ENCODE data around the gene SH2D3C. TPM values are rescaled to one million over a fixed set of nuclear protein-coding genes. Genes with fewer than 3 reads are reported as not detected.

Gene SH2D3C
- total RNA-seq, 4 donors from 2014 or later = 6.1 to 12.1 (median 8.5) TPM

DNA sequence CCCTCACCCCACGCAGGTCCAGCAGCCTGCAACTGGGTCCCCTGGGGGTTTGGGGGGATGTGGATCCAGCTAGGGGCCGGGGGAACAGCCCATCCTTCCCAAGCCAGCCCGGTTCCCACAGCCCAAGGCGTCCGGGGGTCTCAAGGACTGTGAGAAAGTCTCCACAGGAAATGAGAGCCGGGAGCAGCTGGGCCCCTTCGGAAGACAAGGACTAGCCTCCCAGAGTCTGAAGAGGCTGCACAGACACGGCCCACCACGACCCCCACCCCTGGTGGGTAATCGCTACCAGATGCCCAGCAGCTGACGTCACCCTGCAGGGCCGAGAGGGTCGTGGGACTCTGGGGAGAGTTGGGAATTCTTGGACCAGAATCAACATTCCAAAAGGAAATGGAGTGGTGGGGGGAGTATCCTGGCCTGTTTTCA, 10.5 kb downstream of the SH2D3C start:
- 30 to 60% methylated on average over 1 to 5 of the region's 13 CpGs for WGBS, 2 donors (ENCODE audit: low coverage in 1 of 2)
- TF ChIP-seq POLR2A (IDR thresholded peaks at IDR 0.05) (no peak), POLR2AphosphoS5 (IDR thresholded peaks at IDR 0.05) (no peak), EP300 (IDR thresholded peaks at IDR 0.05) (no peak)
- Histone ChIP-seq H3K4me3 (peak overlapping the region in 1 of 2 donors; percentile 55), H3K27ac (peak overlapping the region in 3 of 4 donors; percentile 65 to 73 (median 69)), H3K27me3 (peaks cover 29% of the 10 kb centered on the region), H3K36me3 (no peaks in the 10 kb centered on the region), H3K4me1 (peaks cover 0 to 53% (median 0%) of the 10 kb centered on the region in 3 donors), H3K9me3 (no peaks in the 10 kb centered on the region)
- ATAC-seq = no peak

DNA sequence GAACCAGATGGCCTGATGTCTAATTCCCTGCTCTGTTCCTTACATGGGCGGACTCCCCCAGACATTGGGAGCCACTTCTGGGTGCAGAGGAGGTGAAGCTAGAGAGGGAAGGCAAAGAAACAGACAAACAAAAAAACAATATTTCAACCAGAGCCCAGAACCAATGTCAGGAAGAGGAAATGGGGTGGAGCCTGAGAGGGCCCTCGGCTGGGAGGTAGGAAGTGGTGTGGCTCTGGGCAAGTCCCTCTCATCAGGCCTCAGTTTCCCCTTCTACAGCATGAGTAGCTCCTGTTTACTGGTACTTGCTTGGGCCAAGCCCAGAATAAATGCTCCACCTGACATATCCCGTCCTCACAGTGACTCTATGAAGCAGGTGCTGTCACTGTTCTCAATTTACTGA, 11.1 kb downstream of the SH2D3C start:
- ATAC-seq = no peak
- peak overlapping the region in 3 of 4 donors; percentile 65 to 73 (median 69) for H3K27ac ChIP-seq
- WGBS, 2 donors (ENCODE audit: low coverage in 1 of 2) = 39% methylated on average over 2 of the region's 3 CpGs; no CpG with 5 or more reads in 1 of the 2 donors
- TF ChIP-seq POLR2AphosphoS5 (IDR thresholded peaks at IDR 0.05) = no peak
- TF ChIP-seq, protein P1, sequence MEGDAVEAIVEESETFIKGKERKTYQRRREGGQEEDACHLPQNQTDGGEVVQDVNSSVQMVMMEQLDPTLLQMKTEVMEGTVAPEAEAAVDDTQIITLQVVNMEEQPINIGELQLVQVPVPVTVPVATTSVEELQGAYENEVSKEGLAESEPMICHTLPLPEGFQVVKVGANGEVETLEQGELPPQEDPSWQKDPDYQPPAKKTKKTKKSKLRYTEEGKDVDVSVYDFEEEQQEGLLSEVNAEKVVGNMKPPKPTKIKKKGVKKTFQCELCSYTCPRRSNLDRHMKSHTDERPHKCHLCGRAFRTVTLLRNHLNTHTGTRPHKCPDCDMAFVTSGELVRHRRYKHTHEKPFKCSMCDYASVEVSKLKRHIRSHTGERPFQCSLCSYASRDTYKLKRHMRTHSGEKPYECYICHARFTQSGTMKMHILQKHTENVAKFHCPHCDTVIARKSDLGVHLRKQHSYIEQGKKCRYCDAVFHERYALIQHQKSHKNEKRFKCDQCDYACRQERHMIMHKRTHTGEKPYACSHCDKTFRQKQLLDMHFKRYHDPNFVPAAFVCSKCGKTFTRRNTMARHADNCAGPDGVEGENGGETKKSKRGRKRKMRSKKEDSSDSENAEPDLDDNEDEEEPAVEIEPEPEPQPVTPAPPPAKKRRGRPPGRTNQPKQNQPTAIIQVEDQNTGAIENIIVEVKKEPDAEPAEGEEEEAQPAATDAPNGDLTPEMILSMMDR (IDR thresholded peaks at IDR 0.05) = no peak
- TF ChIP-seq POLR2A (IDR thresholded peaks at IDR 0.05) = no peak
- no peak for TF ChIP-seq EP300 (IDR thresholded peaks at IDR 0.05)
- no peaks in the 10 kb centered on the region for H3K9me3 ChIP-seq
- H3K4me1 ChIP-seq = peaks cover 0 to 58% (median 0%) of the 10 kb centered on the region in 3 donors
- H3K4me3 ChIP-seq = peak overlapping the region in 1 of 2 donors; percentile 55
- no peaks in the 10 kb centered on the region for H3K36me3 ChIP-seq
- peaks cover 34% of the 10 kb centered on the region for H3K27me3 ChIP-seq

DNA sequence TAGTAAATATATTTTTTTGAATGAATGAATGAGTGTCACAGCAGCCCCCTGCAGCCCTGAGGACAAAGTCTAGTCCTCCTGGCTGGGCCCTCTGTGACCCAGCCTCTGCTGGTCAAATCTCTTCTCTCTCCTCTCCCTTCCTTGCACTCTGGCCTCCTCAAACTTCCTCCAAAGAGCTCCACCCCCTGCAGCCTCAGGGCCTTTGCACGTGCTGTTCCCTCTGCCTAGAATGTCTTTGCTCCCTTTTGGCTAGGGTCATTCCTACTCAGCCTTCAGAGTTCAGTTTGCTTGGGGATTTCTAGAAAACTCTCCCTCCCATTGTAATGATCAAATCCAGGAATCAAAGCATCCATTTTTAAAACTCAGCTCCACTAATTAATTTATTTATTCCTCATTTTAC, 13.0 kb downstream of the SH2D3C start:
- H3K4me1 ChIP-seq = peaks cover 0 to 56% (median 0%) of the 10 kb centered on the region in 3 donors

DNA sequence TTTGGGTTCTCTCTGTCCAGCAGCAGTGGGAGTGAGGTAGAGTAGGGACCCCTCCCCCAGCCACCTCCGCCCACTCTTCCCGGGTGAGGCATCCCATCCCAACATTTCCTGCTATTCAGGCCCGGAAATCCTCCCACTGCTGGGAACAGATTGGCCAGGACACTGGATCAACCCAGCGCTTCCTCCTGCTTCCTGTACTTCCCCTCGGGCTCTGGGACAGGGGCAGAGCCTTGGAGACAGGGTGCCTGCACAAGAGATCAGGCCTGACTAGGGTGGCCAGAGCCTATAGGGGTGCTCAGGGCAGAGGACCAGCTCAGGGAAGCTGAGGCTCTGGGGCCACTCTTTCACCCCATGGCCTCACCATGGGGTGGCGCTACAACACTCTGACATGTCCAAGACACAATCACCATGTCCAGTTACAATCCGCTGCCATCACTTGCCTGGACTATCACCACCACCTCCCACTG, 14.5 kb downstream of the SH2D3C start:
- Histone ChIP-seq H3K36me3 (no peaks in the 10 kb centered on the region), H3K27ac (peak overlapping the region in 3 of 4 donors; percentile 61 to 74 (median 69)), H3K4me3 (no peak overlapping the region), H3K27me3 (peaks cover 58% of the 10 kb centered on the region), H3K9me3 (no peaks in the 10 kb centered on the region), H3K4me1 (peaks cover 0 to 49% (median 0%) of the 10 kb centered on the region in 3 donors)
- WGBS, 2 donors (ENCODE audit: low coverage in 1 of 2) = 50 to 52% methylated on average over 1 to 3 of the region's 7 CpGs
- TF ChIP-seq, protein P1 (IDR thresholded peaks at IDR 0.05) = peak in 2 of 4 experiments; percentile 4 to 47
- no peak for TF ChIP-seq EP300 (IDR thresholded peaks at IDR 0.05)
- TF ChIP-seq POLR2AphosphoS5 (IDR thresholded peaks at IDR 0.05) = peak; percentile 48
- TF ChIP-seq POLR2A (IDR thresholded peaks at IDR 0.05) = no peak
- ATAC-seq = peak; percentile 73

More for the DNA sequence above, 13.0 kb downstream of the SH2D3C start:
- Histone ChIP-seq H3K4me3 (no peak overlapping the region), H3K27me3 (peaks cover 52% of the 10 kb centered on the region), H3K36me3 (no peaks in the 10 kb centered on the region), H3K27ac (peak overlapping the region in 2 of 4 donors; percentile 68 to 69), H3K9me3 (no peaks in the 10 kb centered on the region)
- ATAC-seq = no peak
- TF ChIP-seq, protein P1 (IDR thresholded peaks at IDR 0.05) = no peak
- TF ChIP-seq POLR2A (IDR thresholded peaks at IDR 0.05) (no peak), EP300 (IDR thresholded peaks at IDR 0.05) (no peak), POLR2AphosphoS5 (IDR thresholded peaks at IDR 0.05) (no peak)
- 90 to 100% methylated on average over 1 of the region's 1 CpG for WGBS, 2 donors (ENCODE audit: low coverage in 1 of 2)

DNA sequence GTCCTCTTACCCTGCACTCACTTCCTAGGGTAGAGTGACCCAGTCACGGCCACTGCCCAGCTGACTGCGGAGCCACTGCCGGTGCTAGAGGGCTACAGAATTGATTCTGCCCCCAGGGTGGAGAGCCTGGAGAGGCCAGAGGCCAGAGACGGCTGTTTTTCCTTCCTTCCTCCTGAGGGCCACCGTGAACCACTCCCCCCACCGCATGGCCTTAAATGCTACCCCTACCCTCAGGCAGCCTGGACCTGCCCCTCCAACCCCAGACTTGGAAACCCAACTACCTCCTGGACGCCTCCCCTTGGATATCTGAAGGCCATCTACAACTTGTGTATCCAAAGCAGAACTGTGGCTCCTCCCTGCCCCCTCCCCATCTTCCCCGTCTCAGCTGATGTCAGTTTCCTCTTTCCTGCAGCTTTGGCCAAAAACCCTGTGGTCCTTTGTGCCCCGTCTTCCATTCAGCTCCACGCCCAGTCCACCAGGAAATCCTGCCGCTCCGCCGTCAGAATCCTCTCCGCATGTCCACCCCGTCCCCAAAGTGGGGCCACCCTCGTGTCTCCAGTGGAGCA, 16.3 kb downstream of the SH2D3C start:
- Histone ChIP-seq H3K27ac (peak overlapping the region in 3 of 4 donors; percentile 61 to 74 (median 69)), H3K4me3 (peak overlapping the region in 1 of 2 donors; percentile 16), H3K36me3 (no peaks in the 10 kb centered on the region), H3K9me3 (no peaks in the 10 kb centered on the region), H3K4me1 (peaks cover 0 to 36% (median 0%) of the 10 kb centered on the region in 3 donors), H3K27me3 (peaks cover 59% of the 10 kb centered on the region)
- ATAC-seq = peak; percentile 72
- TF ChIP-seq POLR2AphosphoS5 (IDR thresholded peaks at IDR 0.05) (peak; percentile 18), POLR2A (IDR thresholded peaks at IDR 0.05) (no peak)
- WGBS, 2 donors (ENCODE audit: low coverage in 1 of 2) = 26 to 30% methylated on average over 6 to 8 of the region's 16 CpGs
